ENCODE measurements around the gene CD300A. TPM values are rescaled to one million over a fixed set of nuclear protein-coding genes. Genes with fewer than 3 reads are reported as not detected.

CD300A gene
- total RNA-seq, 1 experiment from 2014 or later, result not detected

GRCh38 chr17:74429604-74430384, 36.6 kb upstream of the CD300A start:
- no TSS peak for BruUV-seq (replicated peaks)
- H3K9me2 ChIP-seq (replicated peaks; ENCODE audit: low read length), result no peaks in the 10 kb centered on the region
- peak; percentile 28 for DNase-seq
- H2AFZ ChIP-seq (ENCODE audit: low read length), result peak overlapping the region; percentile 73
- ChIA-PET CTCF (no interaction called here), POLR2A (ENCODE audit: unreplicated experiment) (interaction anchor here (0.5 to 1.0 kb wide), 4 partner anchors 13 to 38 kb away, joined by 3 to 5 read pairs (median 4); no protein-coding TSS in a partner anchor)
- no peaks in the 10 kb centered on the region for H3K9me3 ChIP-seq (ENCODE audit: low read length)
- H3K27ac ChIP-seq (ENCODE audit: low read length), result peak overlapping the region; percentile 99
- ATAC-seq, result no peak; the same call in 1 of the 2 replicates
- H3K36me3 ChIP-seq (ENCODE audit: low read depth, low read length), result 0 out of 2 replicates have a peak, but pooled peaks cover 3% of the 10 kb centered on the region
- peak overlapping the region; percentile 97 for H3K9ac ChIP-seq (ENCODE audit: low read length)
- TF ChIP-seq CTCF (conservative IDR thresholded peaks at IDR 0.05; ENCODE audit: low read depth, low read length) (no peak), EZH2 (IDR thresholded peaks at IDR 0.05; ENCODE audit: low read length, unreplicated experiment) (no peak), EZH2phosphoT487 (IDR thresholded peaks at IDR 0.05; ENCODE audit: borderline replicate concordance, low read length) (no peak)
- H3K4me2 ChIP-seq (ENCODE audit: low read length), result peak overlapping the region; percentile 96
- H4K20me1 ChIP-seq (ENCODE audit: low read length), result peaks cover 18% of the 10 kb centered on the region
- peaks cover 54% of the 10 kb centered on the region for H3K4me1 ChIP-seq (ENCODE audit: insufficient read depth, low read length)
- intact Hi-C loops (cut with micrococcal nuclease), result loop anchor here (1.0 to 5.0 kb wide), 4 partner anchors 12 to 217 kb away; partner anchors contain the start of gene TTYH2
- H3F3A ChIP-seq (ENCODE audit: low read length, unreplicated experiment), result peaks cover 3% of the 10 kb centered on the region
- peak overlapping the region; percentile 80 for H3K4me3 ChIP-seq (ENCODE audit: low read length)
- H3K79me2 ChIP-seq (ENCODE audit: low read length), result peaks cover 31% of the 10 kb centered on the region
- no peaks in the 10 kb centered on the region for H3K27me3 ChIP-seq (ENCODE audit: low read length)

GRCh38 chr17:74430385-74430705, 36.1 kb upstream of the CD300A start:
- Histone ChIP-seq H3K27me3 (ENCODE audit: low read length) (no peaks in the 10 kb centered on the region), H3K4me2 (ENCODE audit: low read length) (peak overlapping the region; percentile 96), H3K27ac (ENCODE audit: low read length) (peak overlapping the region; percentile 99), H3K9me3 (ENCODE audit: low read length) (no peaks in the 10 kb centered on the region), H3K9ac (ENCODE audit: low read length) (peak overlapping the region; percentile 97), H3K4me1 (ENCODE audit: insufficient read depth, low read length) (peaks cover 54% of the 10 kb centered on the region), H4K20me1 (ENCODE audit: low read length) (peaks cover 20% of the 10 kb centered on the region), H3K4me3 (ENCODE audit: low read length) (peak overlapping the region; percentile 80), H3K79me2 (ENCODE audit: low read length) (peaks cover 35% of the 10 kb centered on the region), H3K36me3 (ENCODE audit: low read depth, low read length) (0 out of 2 replicates have a peak, but pooled peaks cover 3% of the 10 kb centered on the region), H3F3A (ENCODE audit: low read length, unreplicated experiment) (peaks cover 3% of the 10 kb centered on the region), H3K9me2 (replicated peaks; ENCODE audit: low read length) (no peaks in the 10 kb centered on the region), H2AFZ (ENCODE audit: low read length) (peak overlapping the region; percentile 73)
- ChIA-PET POLR2A (ENCODE audit: unreplicated experiment) (interaction anchor here (0.5 to 1.0 kb wide), 6 partner anchors 13 to 72 kb away, joined by 3 to 5 read pairs (median 4); no protein-coding TSS in a partner anchor), CTCF (interaction anchor here (0.7 kb wide), 1 partner anchor 51 kb away, joined by 3 read pairs; no protein-coding TSS in a partner anchor)
- TF ChIP-seq EZH2phosphoT487 (IDR thresholded peaks at IDR 0.05; ENCODE audit: borderline replicate concordance, low read length) (no peak), EZH2 (IDR thresholded peaks at IDR 0.05; ENCODE audit: low read length, unreplicated experiment) (no peak), CTCF (conservative IDR thresholded peaks at IDR 0.05; ENCODE audit: low read depth, low read length) (no peak)
- intact Hi-C loops (cut with micrococcal nuclease), result loop anchor here (1.0 to 5.0 kb wide), 4 partner anchors 13 to 218 kb away; partner anchors contain the start of gene TTYH2
- TSS peak; percentile 81 for BruUV-seq (replicated peaks)
- no peak for DNase-seq
- ATAC-seq, result no peak
